ENCODE data around the gene SARM1. TPM values are rescaled to one million over a fixed set of nuclear protein-coding genes. Genes with fewer than 3 reads are reported as not detected.

Gene SARM1
- total and polyA plus RNA-seq, 2 of the 13 experiments (the other 11 are each of a cell fraction or from before 2014, with no cell fraction given), result 0.73 to 0.86 TPM

- TF ChIP-seq ZNF281 (CRISPR knock-in tag; IDR thresholded peaks at IDR 0.05; ENCODE audit: borderline replicate concordance) (peak; percentile 21; the same call in 1 of the 2 replicates), ELF1 (CRISPR knock-in tag; IDR thresholded peaks at IDR 0.05) (no peak), ATF1 (CRISPR knock-in tag; IDR thresholded peaks at IDR 0.05) (no peak), SMYD3 (CRISPR knock-in tag; IDR thresholded peaks at IDR 0.05) (no peak), SIN3B (IDR thresholded peaks at IDR 0.05; ENCODE audit: low read length) (no peak), MTA1 (CRISPR knock-in tag; IDR thresholded peaks at IDR 0.05; ENCODE audit: borderline replicate concordance) (0 out of 2 replicates have a peak, but pooled peaks have one; percentile 38), HDAC6 (IDR thresholded peaks at IDR 0.05; ENCODE audit: low read depth, low read length) (no peak), IRF2 (CRISPR knock-in tag; IDR thresholded peaks at IDR 0.05) (0 out of 2 replicates have a peak, but pooled peaks have one; percentile 11), U2AF1 (optimal IDR thresholded peaks at IDR 0.05; ENCODE audit: low read depth, low read length) (no peak), ZBTB7A (CRISPR knock-in tag; IDR thresholded peaks at IDR 0.05) (0 out of 2 replicates have a peak, but pooled peaks have one; percentile 43), SAP130 (CRISPR knock-in tag; IDR thresholded peaks at IDR 0.05; ENCODE audit: low read depth) (peak; percentile 48), ZFP62 (CRISPR knock-in tag; IDR thresholded peaks at IDR 0.05) (no peak), ZNF274 (CRISPR knock-in tag; IDR thresholded peaks at IDR 0.05) (no peak), POLR2AphosphoS5 (IDR thresholded peaks at IDR 0.05; ENCODE audit: low read depth, low read length) (0 out of 2 replicates have a peak, but pooled peaks have one; percentile 40), ZNF543 (CRISPR knock-in tag; IDR thresholded peaks at IDR 0.05) (0 out of 2 replicates have a peak, but pooled peaks have one; percentile 47), REST (IDR thresholded peaks at IDR 0.05; ENCODE audit: borderline replicate concordance in 1 of 2, low read depth in 1 of 2, low read length in 2 of 2) (no peak), MAZ (IDR thresholded peaks at IDR 0.05; ENCODE audit: borderline replicate concordance, low read depth, low read length) (no peak), MAZ (CRISPR knock-in tag; IDR thresholded peaks at IDR 0.05; ENCODE audit: low read depth) (peak; percentile 83), ZNF607 (CRISPR knock-in tag; IDR thresholded peaks at IDR 0.05; ENCODE audit: borderline replicate concordance) (no peak), SRF (IDR thresholded peaks at IDR 0.05; ENCODE audit: low read depth, low read length) (0 out of 2 replicates have a peak, but pooled peaks have one; percentile 3), RXRA (CRISPR knock-in tag; IDR thresholded peaks at IDR 0.05) (no peak), SNAPC5 (CRISPR knock-in tag; IDR thresholded peaks at IDR 0.05; ENCODE audit: borderline replicate concordance) (no peak), HDAC1 (CRISPR knock-in tag; IDR thresholded peaks at IDR 0.05) (peak; percentile 57; the same call in 1 of the 2 replicates), KLF12 (CRISPR knock-in tag; IDR thresholded peaks at IDR 0.05; ENCODE audit: borderline replicate concordance) (peak; percentile 65; the same call in 1 of the 2 replicates)
Observed at GRCh38 chr17:28371245-28372202, at the start of gene SARM1 (continued).
